Duodenal mucosa (tissue), 2 donors: ENCODE results near the gene ZFP64.

Source experiments
- H3K27ac ChIP-seq: one replicate; pipeline ENCODE4 v1.7.0; 2013; ENCODE audit warnings: low read depth, low read length
- H3K27me3 ChIP-seq, 2 donors: one replicate each; pipeline ENCODE4 v1.7.0; 2013; ENCODE audit warnings: low read length in 2 of 2, control low read depth in 1 of 2; ENCODE audit not compliant: insufficient read depth in 2 of 2, control insufficient read depth in 1 of 2
- H3K36me3 ChIP-seq, 2 donors: one replicate each; pipeline ENCODE4 v1.7.0; 2013; ENCODE audit warnings: low read length in 2 of 2, control low read depth in 1 of 2; ENCODE audit not compliant: insufficient read depth in 2 of 2, control insufficient read depth in 1 of 2
- H3K4me1 ChIP-seq, 2 donors: one replicate each; pipeline ENCODE4 v1.7.0; 2013; ENCODE audit warnings: low read length in 2 of 2, control low read depth in 1 of 2; ENCODE audit not compliant: insufficient read depth in 2 of 2, control insufficient read depth in 1 of 2
- H3K4me3 ChIP-seq, 2 donors: one replicate each; pipeline ENCODE4 v1.7.0; 2013; ENCODE audit warnings: low read length in 2 of 2, low read depth in 1 of 2
- H3K9ac ChIP-seq, 2 donors: one replicate each; pipeline ENCODE4 v1.7.0; 2013; ENCODE audit warnings: low read length in 2 of 2, low read depth in 1 of 2
- H3K9me3 ChIP-seq, 2 donors: one replicate each; pipeline ENCODE4 v1.7.0; 2013; ENCODE audit warnings: low read length in 2 of 2, control low read depth in 1 of 2; ENCODE audit not compliant: control insufficient read depth in 1 of 2

ZFP64 gene

GRCh38 chr20:52118696-52119095 is 72.9 kb downstream of the ZFP64 start:
- Histone ChIP-seq H3K4me1 (no peaks in the 10 kb centered on the region), H3K9me3 (peaks cover 0 to 3% of the 10 kb centered on the region in 2 donors), H3K4me3 (no peak overlapping the region), H3K9ac (no peak overlapping the region), H3K27me3 (no peaks in the 10 kb centered on the region), H3K36me3 (no peaks in the 10 kb centered on the region), H3K27ac (no peak overlapping the region)

- Histone ChIP-seq H3K9me3 (peaks cover 0 to 3% of the 10 kb centered on the region in 2 donors), H3K4me1 (no peaks in the 10 kb centered on the region), H3K4me3 (no peak overlapping the region), H3K9ac (no peak overlapping the region), H3K27ac (no peak overlapping the region), H3K27me3 (no peaks in the 10 kb centered on the region), H3K36me3 (no peaks in the 10 kb centered on the region)
Measured at GRCh38 chr20:52118016-52118623, 73.5 kb downstream of the ZFP64 start.

- Histone ChIP-seq H3K4me1 (peaks cover 0 to 5% of the 10 kb centered on the region in 2 donors), H3K9me3 (no peaks in the 10 kb centered on the region), H3K27me3 (peaks cover 7 to 11% of the 10 kb centered on the region in 2 donors), H3K27ac (no peak overlapping the region), H3K9ac (no peak overlapping the region), H3K4me3 (no peak overlapping the region), H3K36me3 (no peaks in the 10 kb centered on the region)
Measured at GRCh38 chr20:52110456-52110855, 81.1 kb downstream of the ZFP64 start.

- Histone ChIP-seq H3K9ac (no peak overlapping the region), H3K36me3 (no peaks in the 10 kb centered on the region), H3K27ac (no peak overlapping the region), H3K27me3 (peaks cover 29% of the 10 kb centered on the region in 2 donors), H3K4me3 (peak overlapping the region; percentile 35 to 51), H3K9me3 (no peaks in the 10 kb centered on the region), H3K4me1 (peaks cover 3 to 23% of the 10 kb centered on the region in 2 donors)
Measured at GRCh38 chr20:52105442-52106422, 85.8 kb downstream of the ZFP64 start.

GRCh38 chr20:52104546-52105441 is 86.8 kb downstream of the ZFP64 start:
- no peaks in the 10 kb centered on the region for H3K36me3 ChIP-seq
- no peak overlapping the region for H3K27ac ChIP-seq
- peak overlapping the region; percentile 47 to 51 for H3K4me3 ChIP-seq
- H3K4me1 ChIP-seq = peaks cover 3 to 23% of the 10 kb centered on the region in 2 donors
- H3K9me3 ChIP-seq = no peaks in the 10 kb centered on the region
- H3K9ac ChIP-seq = no peak overlapping the region
- H3K27me3 ChIP-seq = peaks cover 29% of the 10 kb centered on the region in 2 donors

GRCh38 chr20:52103913-52104545 is 87.5 kb downstream of the ZFP64 start:
- Histone ChIP-seq H3K27ac (no peak overlapping the region), H3K9me3 (no peaks in the 10 kb centered on the region), H3K4me1 (peaks cover 3 to 23% of the 10 kb centered on the region in 2 donors), H3K9ac (no peak overlapping the region), H3K27me3 (peaks cover 29% of the 10 kb centered on the region in 2 donors), H3K36me3 (no peaks in the 10 kb centered on the region), H3K4me3 (peak overlapping the region; percentile 47 to 51)

GRCh38 chr20:52103335-52103912 is 88.2 kb downstream of the ZFP64 start:
- Histone ChIP-seq H3K27me3 (peaks cover 29% of the 10 kb centered on the region in 2 donors), H3K9me3 (no peaks in the 10 kb centered on the region), H3K27ac (no peak overlapping the region), H3K4me3 (peak overlapping the region in 1 of 2 donors; percentile 47), H3K4me1 (peaks cover 3 to 23% of the 10 kb centered on the region in 2 donors), H3K36me3 (no peaks in the 10 kb centered on the region), H3K9ac (no peak overlapping the region)

- H3K4me3 ChIP-seq = no peak overlapping the region
- no peaks in the 10 kb centered on the region for H3K9me3 ChIP-seq
- peaks cover 29% of the 10 kb centered on the region in 2 donors for H3K27me3 ChIP-seq
- H3K27ac ChIP-seq = no peak overlapping the region
- no peak overlapping the region for H3K9ac ChIP-seq
- H3K36me3 ChIP-seq = no peaks in the 10 kb centered on the region
- peaks cover 3 to 23% of the 10 kb centered on the region in 2 donors for H3K4me1 ChIP-seq
Measured at GRCh38 chr20:52102559-52102958, 89.0 kb downstream of the ZFP64 start.

- no peak overlapping the region for H3K9ac ChIP-seq
- peaks cover 3 to 23% of the 10 kb centered on the region in 2 donors for H3K4me1 ChIP-seq
- no peak overlapping the region for H3K27ac ChIP-seq
- peaks cover 29% of the 10 kb centered on the region in 2 donors for H3K27me3 ChIP-seq
- no peaks in the 10 kb centered on the region for H3K9me3 ChIP-seq
- H3K4me3 ChIP-seq = no peak overlapping the region
- H3K36me3 ChIP-seq = no peaks in the 10 kb centered on the region
Measured at GRCh38 chr20:52102126-52102525, 89.5 kb downstream of the ZFP64 start.
